WERI-Rb-1 (cell line): Measurements from ENCODE around the gene ZMYND19.

ENCODE experiments used
- DNase-seq: peaks from one replicate; pipeline ENCODE4 v3.0.0-alpha.2; 2020
- H3K27ac ChIP-seq: fragments of 250-450 bp; sonication (Bioruptor Pico); 2 replicates; pipeline ENCODE4 v1.5.1; 2020; ENCODE audit warnings: mild to moderate bottlenecking, moderate library complexity
- H3K27me3 ChIP-seq: fragments of 250-450 bp; sonication (Bioruptor Pico); 2 replicates; pipeline ENCODE4 v1.5.1; 2021; ENCODE audit warnings: mild to moderate bottlenecking, low read depth, moderate library complexity; ENCODE audit not compliant: insufficient read depth, severe bottlenecking
- H3K36me3 ChIP-seq: fragments of 250-450 bp; sonication (Bioruptor Pico); 2 replicates; pipeline ENCODE4 v1.5.1; 2020; ENCODE audit warnings: mild to moderate bottlenecking, moderate library complexity
- H3K4me3 ChIP-seq: 2 replicates; pipeline ENCODE4 v1.5.1; 2011; ENCODE audit warnings: low read depth, mild to moderate bottlenecking, control low read depth, low read length
- H3K9me3 ChIP-seq: fragments of 250-450 bp; sonication (Bioruptor Pico); 2 replicates; pipeline ENCODE4 v1.5.1; 2021; ENCODE audit warnings: mild to moderate bottlenecking, moderate library complexity; ENCODE audit not compliant: severe bottlenecking
- TF ChIP-seq, protein P1 (sequence below): IDR thresholded peaks from 2 replicates; pipeline ENCODE4 v1.5.1; 2011; ENCODE audit warnings: low read depth, mild to moderate bottlenecking, control low read depth, inconsistent platforms, low read length

Gene ZMYND19

GRCh38 chr9:137615387-137615871 lies 25.1 kb upstream of the ZMYND19 start:
- Histone ChIP-seq H3K9me3 (no peaks in the 10 kb centered on the region), H3K4me3 (no peak overlapping the region), H3K27ac (no peak overlapping the region), H3K36me3 (peaks cover 45% of the 10 kb centered on the region), H3K27me3 (no peaks in the 10 kb centered on the region)
- TF ChIP-seq, protein P1, sequence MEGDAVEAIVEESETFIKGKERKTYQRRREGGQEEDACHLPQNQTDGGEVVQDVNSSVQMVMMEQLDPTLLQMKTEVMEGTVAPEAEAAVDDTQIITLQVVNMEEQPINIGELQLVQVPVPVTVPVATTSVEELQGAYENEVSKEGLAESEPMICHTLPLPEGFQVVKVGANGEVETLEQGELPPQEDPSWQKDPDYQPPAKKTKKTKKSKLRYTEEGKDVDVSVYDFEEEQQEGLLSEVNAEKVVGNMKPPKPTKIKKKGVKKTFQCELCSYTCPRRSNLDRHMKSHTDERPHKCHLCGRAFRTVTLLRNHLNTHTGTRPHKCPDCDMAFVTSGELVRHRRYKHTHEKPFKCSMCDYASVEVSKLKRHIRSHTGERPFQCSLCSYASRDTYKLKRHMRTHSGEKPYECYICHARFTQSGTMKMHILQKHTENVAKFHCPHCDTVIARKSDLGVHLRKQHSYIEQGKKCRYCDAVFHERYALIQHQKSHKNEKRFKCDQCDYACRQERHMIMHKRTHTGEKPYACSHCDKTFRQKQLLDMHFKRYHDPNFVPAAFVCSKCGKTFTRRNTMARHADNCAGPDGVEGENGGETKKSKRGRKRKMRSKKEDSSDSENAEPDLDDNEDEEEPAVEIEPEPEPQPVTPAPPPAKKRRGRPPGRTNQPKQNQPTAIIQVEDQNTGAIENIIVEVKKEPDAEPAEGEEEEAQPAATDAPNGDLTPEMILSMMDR: no peak
- DNase-seq: no peak

GRCh38 chr9:137614631-137615386 lies 24.5 kb upstream of the ZMYND19 start:
- no peak for DNase-seq
- H3K4me3 ChIP-seq: no peak overlapping the region
- H3K27ac ChIP-seq: no peak overlapping the region
- H3K27me3 ChIP-seq: no peaks in the 10 kb centered on the region
- TF ChIP-seq, protein P1: peak; percentile 21; the same call in 1 of the 2 replicates
- H3K9me3 ChIP-seq: no peaks in the 10 kb centered on the region
- H3K36me3 ChIP-seq: peaks cover 44% of the 10 kb centered on the region

GRCh38 chr9:137613738-137614523 lies 23.6 kb upstream of the ZMYND19 start:
- Histone ChIP-seq H3K4me3 (no peak overlapping the region), H3K27me3 (no peaks in the 10 kb centered on the region), H3K27ac (no peak overlapping the region), H3K36me3 (peaks cover 44% of the 10 kb centered on the region), H3K9me3 (no peaks in the 10 kb centered on the region)
- TF ChIP-seq, protein P1: no peak
- DNase-seq: no peak

DNA sequence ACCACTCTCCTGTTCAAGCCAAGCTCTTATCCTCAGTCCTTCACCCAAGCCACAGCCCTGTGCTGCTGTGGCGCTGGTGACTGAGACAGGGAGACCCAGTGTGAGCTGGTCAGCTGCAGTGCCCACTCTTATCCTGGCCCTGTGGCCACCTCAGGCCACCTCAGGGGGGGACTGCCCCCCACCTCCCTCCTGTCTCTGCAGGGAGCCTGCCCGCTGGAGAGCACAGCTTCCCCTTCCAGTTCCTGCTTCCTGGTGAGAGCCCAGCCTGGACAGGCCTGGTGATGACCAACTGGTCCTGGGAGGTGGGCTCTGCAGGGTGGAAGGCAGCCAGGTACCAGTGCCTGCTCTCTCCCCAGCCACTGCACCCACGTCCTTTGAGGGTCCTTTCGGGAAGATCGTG lies 22.9 kb upstream of the ZMYND19 start:
- TF ChIP-seq, protein P1: no peak
- no peak overlapping the region for H3K4me3 ChIP-seq
- H3K36me3 ChIP-seq: peaks cover 41% of the 10 kb centered on the region

GRCh38 chr9:137612741-137613142 lies 22.4 kb upstream of the ZMYND19 start:
- TF ChIP-seq, protein P1: no peak
- Histone ChIP-seq H3K9me3 (no peaks in the 10 kb centered on the region), H3K27me3 (no peaks in the 10 kb centered on the region), H3K36me3 (peaks cover 40% of the 10 kb centered on the region), H3K4me3 (no peak overlapping the region), H3K27ac (no peak overlapping the region)
- DNase-seq: no peak

More for the DNA sequence above, 22.9 kb upstream of the ZMYND19 start:
- Histone ChIP-seq H3K27me3 (no peaks in the 10 kb centered on the region), H3K9me3 (no peaks in the 10 kb centered on the region), H3K27ac (no peak overlapping the region)
- no peak for DNase-seq
